Adrenal gland (tissue), 5 donors: ENCODE results near the gene RAP1GAP.

Source experiments
- POLR2A ChIP-seq, 2 donors: fragments of 450-650 bp; IDR thresholded peaks; one replicate each; pipeline ENCODE4 v1.6.1; 2017; ENCODE audit warnings: antibody characterized with exemption in 2 of 2, mild to moderate bottlenecking in 2 of 2, moderate library complexity in 1 of 2
- TF ChIP-seq, protein P1 (sequence below), 6 experiments: fragments of 450-650 bp in 4 of 6; fragments of 200-600 bp in 2 of 6; sonication (generic) in 1 of 6; IDR thresholded peaks; 1 replicate in 5 of 6; 2 replicates in 1 of 6; pipeline versions ENCODE4 v1.5.1 to v1.8.0; 2016 to 2021; ENCODE audit warnings: antibody characterized with exemption in 6 of 6, mild to moderate bottlenecking in 2 of 6, moderate library complexity in 1 of 6
- donor health status: DM: no; HTN: no; CAD: no.

DNA sequence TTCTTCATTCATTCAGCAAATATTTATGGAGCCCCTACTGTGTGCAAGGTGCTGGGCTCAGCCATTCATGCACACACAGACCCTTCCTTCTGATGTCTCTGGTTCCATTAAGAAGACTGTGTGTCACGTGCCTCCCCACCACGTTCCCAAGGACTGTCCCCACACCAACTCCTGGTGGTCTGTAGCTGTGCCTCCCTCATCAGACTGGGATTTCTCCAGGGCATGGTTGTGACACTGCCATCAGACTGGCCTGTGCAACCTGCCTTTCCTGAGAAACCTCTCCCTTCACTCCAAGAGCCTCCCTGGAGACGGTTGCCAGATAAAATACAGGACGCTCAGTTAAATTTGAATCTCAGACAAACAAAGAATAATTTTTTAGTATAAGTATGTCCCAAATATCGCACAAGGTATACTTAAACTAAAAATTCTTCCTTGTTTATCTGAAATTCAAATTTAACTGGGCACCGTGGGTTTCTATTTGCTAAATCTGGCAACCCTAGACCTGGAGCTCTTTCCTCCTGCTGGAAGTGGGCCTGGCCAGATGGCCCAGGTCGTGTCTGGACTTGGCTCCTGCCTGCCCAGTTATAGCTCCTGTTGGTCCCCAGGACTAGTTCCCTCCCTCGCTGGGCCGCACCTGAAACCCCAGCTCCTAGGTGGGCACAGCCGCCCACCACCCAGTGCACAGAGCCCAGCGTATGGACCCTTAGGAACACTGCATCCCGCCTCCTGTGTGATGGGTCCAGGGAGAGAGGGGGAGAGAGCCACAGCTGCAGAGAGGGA is 76.9 kb downstream of the RAP1GAP start:
- TF ChIP-seq, protein P1, sequence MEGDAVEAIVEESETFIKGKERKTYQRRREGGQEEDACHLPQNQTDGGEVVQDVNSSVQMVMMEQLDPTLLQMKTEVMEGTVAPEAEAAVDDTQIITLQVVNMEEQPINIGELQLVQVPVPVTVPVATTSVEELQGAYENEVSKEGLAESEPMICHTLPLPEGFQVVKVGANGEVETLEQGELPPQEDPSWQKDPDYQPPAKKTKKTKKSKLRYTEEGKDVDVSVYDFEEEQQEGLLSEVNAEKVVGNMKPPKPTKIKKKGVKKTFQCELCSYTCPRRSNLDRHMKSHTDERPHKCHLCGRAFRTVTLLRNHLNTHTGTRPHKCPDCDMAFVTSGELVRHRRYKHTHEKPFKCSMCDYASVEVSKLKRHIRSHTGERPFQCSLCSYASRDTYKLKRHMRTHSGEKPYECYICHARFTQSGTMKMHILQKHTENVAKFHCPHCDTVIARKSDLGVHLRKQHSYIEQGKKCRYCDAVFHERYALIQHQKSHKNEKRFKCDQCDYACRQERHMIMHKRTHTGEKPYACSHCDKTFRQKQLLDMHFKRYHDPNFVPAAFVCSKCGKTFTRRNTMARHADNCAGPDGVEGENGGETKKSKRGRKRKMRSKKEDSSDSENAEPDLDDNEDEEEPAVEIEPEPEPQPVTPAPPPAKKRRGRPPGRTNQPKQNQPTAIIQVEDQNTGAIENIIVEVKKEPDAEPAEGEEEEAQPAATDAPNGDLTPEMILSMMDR (IDR thresholded peaks at IDR 0.05): no peak
- TF ChIP-seq POLR2A (IDR thresholded peaks at IDR 0.05): no peak
